Measurements from ENCODE around the gene TET1.
"Not testable (repeated sequence)": the region's sequence is repeated elsewhere in the genome, so short reads cannot be mapped to it uniquely, and the experiment has no call there.

Gene TET1

GRCh38 chr10:68564712-68565111 is 4.6 kb downstream of the TET1 start:
- no peak for DNase-seq

- DNase-seq = no peak
These were observed 5.5 kb downstream of the TET1 start for GRCh38 chr10:68565658-68566057.

DNA sequence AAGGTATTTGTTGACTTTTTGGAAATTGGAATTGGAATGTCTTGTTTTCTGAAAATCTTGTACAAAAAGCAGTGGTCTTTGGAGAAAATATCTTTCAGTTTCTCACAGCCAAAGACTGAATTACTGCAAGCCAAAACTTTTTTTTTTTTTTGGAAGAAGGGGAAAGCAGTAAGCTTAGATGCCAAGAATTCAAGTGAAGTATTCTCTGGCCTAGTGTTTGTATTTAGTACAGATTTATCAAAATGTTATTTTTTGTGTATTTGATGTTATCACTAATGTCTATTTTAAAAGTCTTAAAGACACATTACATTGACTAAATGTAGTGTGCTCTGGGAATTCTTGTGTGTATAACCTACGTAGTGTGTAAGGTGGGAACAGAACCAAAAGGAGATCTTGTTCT is 6.2 kb downstream of the TET1 start:
- DNase-seq = no peak

DNA sequence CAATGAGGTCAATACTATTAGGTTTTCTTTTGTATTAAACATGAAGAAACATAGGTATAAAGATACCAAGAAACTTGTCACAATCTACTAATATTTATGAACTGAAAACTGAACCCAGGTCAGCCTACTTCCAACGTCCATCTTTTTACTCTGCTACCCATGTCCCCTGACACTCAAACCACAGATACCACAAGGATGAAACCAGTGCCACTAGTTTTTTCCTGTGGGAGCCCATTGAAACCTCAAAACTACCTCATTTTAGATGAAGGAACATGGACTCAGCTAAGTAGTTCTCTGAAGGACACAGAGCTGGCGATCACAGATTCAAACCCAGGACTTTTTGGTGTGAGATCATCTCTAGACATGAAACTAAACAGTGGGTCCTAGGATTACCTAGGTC is 6.8 kb downstream of the TET1 start:
- no peak for DNase-seq

- DNase-seq = no peak
These were observed 12.0 kb downstream of the TET1 start for GRCh38 chr10:68572151-68572550.

- no peak for DNase-seq
These were observed 13.9 kb downstream of the TET1 start for GRCh38 chr10:68574051-68574450.

- DNase-seq = no peak
These were observed 16.0 kb downstream of the TET1 start for GRCh38 chr10:68576118-68576517.

- DNase-seq = no peak
These were observed 18.8 kb downstream of the TET1 start for GRCh38 chr10:68578974-68579373.

GRCh38 chr10:68584187-68584586 is 24.1 kb downstream of the TET1 start:
- not testable (repeated sequence) for DNase-seq

DNA sequence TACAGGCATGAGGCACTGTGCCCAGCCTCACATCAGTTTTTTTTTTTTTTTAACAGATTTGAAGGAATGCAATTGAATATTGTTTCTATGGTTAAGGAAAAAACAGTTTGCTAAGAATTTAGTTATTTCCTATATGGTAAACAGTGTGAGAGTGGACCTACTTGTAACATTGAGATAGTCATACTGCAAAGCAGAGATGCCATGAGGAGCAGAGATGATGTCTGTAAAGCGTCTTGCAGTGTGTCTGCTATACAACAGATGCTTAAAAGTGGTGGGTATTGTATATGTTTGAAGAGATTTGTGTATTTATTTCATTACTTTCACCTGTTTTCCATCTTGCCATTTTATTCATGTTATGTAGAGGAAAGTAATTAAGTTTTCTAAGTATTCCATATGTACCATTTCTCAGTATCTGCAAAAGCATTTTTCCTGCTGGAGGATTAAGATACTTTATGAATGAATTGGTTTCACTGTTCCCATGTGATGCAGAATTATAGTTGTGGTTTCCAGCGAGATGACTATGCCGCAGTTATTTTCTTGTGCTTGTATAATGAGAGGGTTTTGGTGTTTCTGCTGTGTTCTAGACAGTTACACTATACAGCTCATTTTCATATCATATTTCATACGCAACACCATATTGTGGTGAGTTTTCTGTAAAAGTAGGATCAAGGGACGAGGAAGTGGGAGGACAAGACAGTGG is 26.6 kb downstream of the TET1 start:
- no peak for DNase-seq

DNA sequence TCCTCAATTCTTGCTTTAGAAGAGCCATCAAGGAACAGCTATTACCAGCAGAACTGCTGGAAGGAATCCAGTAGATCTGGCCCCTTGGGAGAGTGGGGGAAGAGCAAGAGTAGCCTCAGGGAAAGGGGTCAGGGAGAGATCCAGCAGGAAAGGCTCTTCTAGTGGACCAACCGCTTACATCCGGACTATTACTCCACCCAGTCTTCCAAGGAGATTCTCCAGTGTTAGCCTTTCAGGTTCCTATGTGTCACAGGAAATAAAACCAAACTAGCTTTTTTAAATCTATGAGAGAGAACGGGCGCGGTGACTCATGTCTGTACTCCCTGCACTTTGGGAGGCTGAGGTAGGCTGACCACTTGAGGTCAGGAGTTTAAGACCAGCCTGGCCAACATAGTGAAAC is 34.3 kb downstream of the TET1 start:
- no peak for DNase-seq

DNA sequence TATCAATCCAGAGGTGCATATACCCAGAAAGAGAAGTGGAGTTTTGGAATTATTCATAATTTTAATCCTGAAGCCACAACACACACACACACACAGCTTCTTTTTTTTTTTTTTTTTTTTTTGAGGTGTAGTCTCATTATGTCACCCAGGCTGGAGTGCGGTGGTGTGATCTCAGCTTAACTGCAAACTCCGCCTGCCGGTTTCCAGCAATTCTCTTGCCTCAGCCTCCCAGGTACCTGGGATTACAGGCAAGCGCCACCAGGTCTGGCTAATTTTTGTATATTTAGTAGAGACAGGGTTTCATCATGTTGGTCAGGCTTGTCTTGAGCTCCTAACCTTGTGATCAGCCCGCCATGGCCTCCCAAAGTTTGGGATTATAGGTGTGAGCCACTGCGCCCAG is 35.4 kb downstream of the TET1 start:
- DNase-seq = peak in 1 of 3 experiments; percentile 24

GRCh38 chr10:68597407-68597806 is 37.3 kb downstream of the TET1 start:
- DNase-seq = no peak

GRCh38 chr10:68598978-68599770 is 39.0 kb downstream of the TET1 start:
- peak; percentile 56 to 82 (median 59) for DNase-seq

DNA sequence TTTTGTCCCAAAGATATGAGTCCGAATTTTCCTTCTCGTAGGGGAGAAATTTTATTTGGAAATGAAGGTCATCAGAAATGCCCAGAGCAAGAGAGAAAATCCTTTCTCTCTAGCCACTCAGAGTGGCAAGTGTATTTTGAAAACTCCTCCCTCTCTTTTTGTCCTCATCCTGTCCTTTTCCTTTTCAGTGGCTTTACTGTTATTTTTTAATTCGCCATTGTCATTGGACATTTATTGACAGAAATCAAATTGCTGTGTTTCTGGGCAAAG is 39.6 kb downstream of the TET1 start:
- DNase-seq = no peak

- peak; percentile 81 to 94 (median 82) for DNase-seq
These were observed 40.1 kb downstream of the TET1 start for GRCh38 chr10:68600041-68600778.

DNA sequence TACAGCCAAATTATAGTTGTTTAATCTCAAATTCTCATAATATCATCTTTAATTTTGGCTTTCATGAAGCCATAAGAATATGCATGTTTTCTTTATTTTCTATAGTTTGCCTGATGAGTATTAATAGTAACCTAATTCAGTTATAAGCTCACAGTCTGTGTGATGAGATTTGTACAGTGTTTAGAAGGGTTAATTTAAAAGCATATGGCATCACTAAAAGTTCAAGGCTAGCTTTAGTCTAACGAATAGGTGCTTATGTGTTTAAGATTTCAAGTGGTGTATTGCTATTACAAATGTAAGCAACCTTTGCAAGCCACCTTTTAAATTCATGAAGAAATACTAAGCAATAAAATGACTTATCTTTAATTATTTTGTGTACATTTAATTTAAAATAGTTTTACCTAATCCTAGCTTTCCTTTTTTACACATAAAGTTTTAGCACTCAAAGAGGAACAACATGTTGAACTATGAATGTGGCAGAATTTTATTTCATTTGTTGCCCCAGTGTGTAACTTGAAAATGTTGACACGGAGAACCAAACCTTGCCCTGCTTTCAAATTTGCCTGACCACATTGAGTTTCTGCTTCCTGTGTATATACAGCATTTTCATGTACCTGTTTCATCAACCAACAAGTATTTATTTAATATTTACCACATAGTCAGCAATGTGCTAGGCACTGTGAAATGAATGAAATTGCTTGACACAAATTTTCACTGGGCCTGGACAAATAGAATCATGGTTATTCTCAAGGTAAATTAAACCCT is 41.5 kb downstream of the TET1 start:
- DNase-seq = peak in 1 of 3 experiments; percentile 25

GRCh38 chr10:68602434-68602833 is 42.3 kb downstream of the TET1 start:
- DNase-seq = no peak

- no peak for DNase-seq
These were observed 43.6 kb downstream of the TET1 start for GRCh38 chr10:68603766-68604165.

DNA sequence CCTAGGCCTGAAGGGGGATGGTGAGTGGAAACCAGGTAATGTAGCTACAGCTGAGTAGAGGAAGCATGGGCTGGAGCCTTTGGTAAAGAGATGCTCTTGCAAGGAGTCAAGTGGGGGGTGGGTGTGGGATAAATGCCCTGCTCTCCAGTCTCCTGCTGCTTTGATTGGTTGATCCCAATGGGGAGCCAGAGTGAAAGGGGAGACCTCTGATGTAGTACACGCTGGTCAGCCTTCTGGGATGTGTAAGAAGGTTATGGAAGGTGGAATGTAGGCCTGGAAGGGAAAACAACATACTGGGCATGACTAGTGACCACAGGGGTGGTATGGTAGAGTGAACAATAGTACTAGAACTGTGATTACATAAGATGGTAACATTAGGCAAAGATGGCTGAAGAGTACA is 44.3 kb downstream of the TET1 start:
- DNase-seq = peak in 2 of 3 experiments; percentile 1 to 17

DNA sequence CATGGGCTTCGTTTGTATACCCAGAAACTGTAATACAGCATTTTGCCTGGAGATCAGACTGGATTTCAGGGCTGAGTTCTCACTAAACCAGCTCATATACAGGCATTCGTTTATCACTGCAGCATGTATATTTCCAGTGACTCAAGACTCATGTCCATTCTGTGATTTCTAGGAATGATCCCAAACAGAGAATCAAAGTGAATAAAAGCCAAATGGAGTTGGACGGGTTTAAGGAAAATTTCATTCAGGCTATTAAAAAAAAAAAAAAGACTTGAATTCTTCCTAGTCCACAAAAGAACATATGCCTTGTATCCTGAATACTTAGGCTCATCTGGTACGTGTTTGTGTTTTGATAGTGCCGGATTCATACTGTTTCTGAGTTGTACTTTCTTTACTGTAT is 46.8 kb downstream of the TET1 start:
- DNase-seq = no peak

GRCh38 chr10:68610023-68610422 is 49.9 kb downstream of the TET1 start:
- not testable (repeated sequence) for DNase-seq

GRCh38 chr10:68611227-68611626 is 51.1 kb downstream of the TET1 start:
- no peak for DNase-seq

Measured in NCI-H1417 (cell line).